ENCODE data around the gene KIF6.

KIF6 gene

GRCh38 chr6:39369987-39370386 is 355.2 kb downstream of the KIF6 start:
- no peak for DNase-seq

GRCh38 chr6:39367700-39368099 is 357.5 kb downstream of the KIF6 start:
- no peak for DNase-seq

GRCh38 chr6:39366931-39367618 is 358.1 kb downstream of the KIF6 start:
- DNase-seq: no peak

DNA sequence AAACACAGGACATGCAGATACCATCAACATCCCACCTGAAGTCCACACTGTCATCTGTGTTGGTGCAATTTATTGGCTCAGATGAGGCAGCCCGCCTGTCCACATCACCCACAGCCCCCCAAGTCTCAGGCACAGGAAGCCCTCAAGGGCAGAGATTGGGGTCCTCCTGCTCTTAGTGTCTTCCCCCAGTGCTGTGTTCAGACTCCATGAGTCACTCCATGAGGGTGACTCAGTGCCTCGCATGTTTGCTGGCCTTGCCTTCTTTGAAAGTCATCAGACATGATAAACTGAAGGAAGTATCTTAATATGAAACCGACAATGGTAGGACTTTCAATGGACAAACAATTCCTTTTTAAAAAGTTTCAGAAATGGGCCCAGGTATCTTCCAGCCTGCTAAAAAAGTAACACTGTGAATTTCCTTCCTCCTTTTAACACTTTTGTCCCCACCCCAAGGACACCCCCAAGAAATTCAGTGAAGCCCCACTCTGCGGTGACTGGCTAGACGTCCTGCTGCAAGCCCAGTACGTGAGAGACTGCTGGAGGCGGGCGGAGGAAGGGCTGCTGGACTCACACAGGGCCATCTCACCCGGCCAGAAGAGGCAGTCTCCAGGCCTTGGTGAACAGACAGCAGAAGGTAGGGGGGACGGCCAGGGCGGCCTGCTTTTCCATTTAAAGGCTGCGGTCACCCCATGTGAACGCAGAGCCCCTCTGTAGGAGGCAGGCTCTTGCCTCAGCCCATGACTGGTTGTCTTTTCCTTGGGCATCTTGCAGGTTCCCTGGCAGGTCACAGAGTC is 359.7 kb downstream of the KIF6 start:
- no peak for DNase-seq

- no peak for DNase-seq
These were observed 361.9 kb downstream of the KIF6 start for GRCh38 chr6:39363280-39363679.

DNA sequence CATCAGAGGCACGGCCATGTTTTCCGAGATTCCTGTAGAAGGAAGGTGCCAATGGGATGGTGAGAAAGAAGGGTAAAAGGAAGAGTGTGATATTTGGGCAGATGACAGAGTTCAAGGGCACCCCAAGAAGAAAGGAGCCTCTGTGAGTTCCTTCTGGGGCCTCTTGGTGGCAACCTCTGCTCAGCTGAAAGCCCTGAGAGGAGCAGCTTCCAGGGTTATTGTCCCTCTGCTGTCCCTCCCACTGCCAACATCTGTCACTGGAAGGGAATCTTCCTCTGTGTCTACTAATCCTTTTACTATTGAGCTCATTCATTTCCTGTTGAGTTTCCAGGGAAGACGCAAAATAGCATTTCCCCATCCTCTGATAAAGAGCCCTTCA is 362.7 kb downstream of the KIF6 start:
- no peak for DNase-seq

- peak; percentile 73 for DNase-seq
These were observed 363.3 kb downstream of the KIF6 start for GRCh38 chr6:39361657-39362486.

GRCh38 chr6:39360378-39360777 is 364.8 kb downstream of the KIF6 start:
- no peak for DNase-seq

GRCh38 chr6:39357998-39358686 is 367.1 kb downstream of the KIF6 start:
- no peak for DNase-seq

GRCh38 chr6:39353698-39354315 is 371.4 kb downstream of the KIF6 start:
- DNase-seq: no peak

- no peak for DNase-seq
These were observed 374.3 kb downstream of the KIF6 start for GRCh38 chr6:39350723-39351505.

DNA sequence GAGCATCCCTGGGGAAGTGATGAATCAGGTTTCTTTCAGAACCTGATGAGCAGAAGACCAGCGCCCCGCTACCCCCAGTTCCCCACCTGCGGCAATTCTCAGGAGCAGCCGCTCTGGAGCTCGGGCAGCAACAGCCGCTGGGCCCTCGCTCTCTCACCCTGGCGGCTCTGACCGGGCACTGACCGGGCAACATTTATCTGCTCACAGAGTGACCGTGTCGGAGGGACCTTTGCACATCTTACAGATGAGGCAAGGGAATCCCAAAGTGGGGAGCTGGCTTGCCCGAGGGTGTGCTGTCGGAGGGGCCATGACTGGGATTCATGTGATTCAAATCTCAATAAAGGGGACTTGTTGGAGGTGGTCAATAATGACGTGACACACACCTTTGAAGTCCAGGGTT is 376.5 kb downstream of the KIF6 start:
- DNase-seq: no peak

- DNase-seq: peak; percentile 71
These were observed 377.2 kb downstream of the KIF6 start for GRCh38 chr6:39347906-39348585.

DNA sequence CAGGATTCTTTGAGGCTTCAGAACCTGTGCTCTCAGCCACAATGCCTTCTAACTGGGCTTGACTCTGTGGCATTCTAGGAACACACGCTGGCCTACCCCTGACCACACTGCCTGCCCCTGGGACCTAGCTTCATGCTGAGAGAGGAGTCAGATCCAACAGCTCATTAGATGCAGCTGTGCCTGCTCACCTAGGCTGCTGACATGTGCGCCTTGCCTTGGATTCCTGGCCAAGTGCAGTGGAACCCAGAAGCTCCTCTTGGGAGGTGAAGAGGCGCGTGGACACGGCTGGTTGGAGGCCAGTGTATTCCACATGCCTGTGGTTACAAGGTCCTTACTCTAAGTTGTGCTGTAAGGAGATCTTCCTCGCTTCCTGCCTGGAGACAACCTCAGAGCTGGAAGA is 378.0 kb downstream of the KIF6 start:
- no peak for DNase-seq

DNA sequence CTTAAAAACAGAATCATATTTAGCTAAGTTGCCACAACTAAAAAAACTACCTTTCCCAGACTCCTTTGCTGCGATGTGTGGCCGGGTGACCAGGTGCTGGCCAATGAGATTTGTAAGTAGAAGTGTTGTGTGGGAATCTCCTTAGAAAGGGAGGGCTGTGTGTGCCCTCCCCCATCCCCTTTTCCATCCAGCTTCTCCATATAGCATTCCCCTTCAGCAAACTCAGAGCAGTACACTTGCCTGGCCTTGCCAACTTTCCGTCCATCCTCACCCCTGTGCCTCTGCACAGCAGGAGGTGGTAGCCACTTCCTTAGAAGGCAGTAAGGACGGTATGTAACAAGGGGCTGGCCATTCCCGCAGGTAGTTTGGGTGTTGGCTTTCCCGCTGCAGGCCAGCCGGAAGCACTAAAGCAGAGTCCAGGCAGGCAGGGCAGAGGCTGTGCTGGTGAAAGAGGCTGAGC is 380.4 kb downstream of the KIF6 start:
- DNase-seq: no peak

DNA sequence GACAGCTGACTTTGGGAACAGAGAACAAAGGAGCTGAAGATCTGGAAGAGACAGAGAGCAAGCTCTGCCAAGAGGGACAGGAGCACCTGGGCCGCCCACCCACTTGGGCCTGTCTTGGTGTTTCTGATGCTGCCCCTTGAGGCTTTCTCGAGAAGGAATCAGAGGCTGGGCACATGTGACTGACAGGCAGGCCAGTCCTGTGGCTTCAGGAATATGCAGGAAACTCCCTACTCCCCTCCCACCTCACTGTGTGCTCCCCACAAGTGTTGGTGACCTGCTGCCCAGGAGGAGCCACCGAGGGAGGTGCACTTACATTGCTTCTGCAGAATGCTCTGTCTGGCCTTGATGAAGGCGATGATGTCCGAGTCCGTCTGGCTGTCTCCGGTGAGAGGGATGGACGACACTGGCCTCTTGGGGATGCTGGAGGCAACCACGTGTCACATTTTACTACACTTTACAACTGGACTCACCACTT is 381.8 kb downstream of the KIF6 start:
- no peak for DNase-seq

DNA sequence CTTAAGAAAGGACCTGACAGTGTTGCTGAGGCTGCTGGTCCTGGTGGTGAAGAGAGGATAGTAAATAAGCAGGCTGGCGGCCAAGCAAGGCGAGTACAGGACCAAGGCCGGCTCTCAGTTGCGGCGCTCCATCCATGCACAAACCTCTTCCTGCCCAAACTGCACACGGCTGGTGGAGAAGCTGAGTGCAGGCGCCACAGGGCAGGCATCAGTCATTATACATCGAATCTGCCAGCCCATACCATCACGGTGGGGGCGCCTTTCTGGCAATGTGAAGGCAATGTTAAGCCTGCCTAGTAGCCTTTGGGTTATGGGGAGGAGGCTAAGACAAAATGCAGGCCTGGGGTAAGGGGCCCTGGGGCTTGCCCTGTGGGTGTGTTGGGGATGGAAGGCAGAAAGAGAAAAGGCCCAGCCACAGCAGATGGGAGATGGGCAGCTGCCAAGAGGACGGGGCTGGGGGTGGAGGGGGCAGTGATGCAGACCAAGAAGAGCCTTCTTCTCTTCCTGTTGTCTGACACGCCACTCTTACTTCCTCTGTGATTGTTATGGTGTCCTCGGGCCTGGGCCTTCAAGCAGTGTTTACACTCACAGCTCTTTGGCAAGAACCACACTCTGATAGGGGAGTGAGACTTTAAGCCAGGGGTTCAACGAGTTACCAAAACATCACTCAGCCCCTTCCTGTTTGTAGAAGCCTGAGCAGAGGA is 382.4 kb downstream of the KIF6 start:
- DNase-seq: peak; percentile 31

GRCh38 chr6:39341937-39342336 is 383.3 kb downstream of the KIF6 start:
- no peak for DNase-seq

DNA sequence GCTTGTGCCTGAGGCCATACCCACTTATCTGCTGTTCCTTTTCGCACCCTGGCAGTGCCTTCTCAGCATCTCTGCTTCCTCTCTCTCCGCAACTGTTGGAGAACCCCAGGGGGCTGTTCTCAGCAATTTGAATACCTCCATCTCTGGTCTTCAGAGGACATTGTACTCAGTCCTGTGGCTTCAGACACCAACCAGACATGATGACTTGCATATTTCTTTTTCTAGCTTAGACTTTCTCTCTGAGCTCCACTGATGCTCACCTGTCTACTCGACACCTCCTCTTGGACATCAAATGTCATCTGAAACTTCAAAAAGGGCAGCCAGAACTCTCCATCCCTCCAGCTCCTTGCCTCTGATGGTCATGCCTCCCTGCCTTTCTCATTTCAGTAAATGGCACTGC is 383.9 kb downstream of the KIF6 start:
- DNase-seq: no peak

- no peak for DNase-seq
These were observed 385.2 kb downstream of the KIF6 start for GRCh38 chr6:39339868-39340550.
